GM10847 (cell line): ENCODE measurements around the gene TPPP2.

Experiments used
- POLR2A ChIP-seq: IDR thresholded peaks from 2 replicates; pipeline ENCODE4 v1.6.1; 2011; ENCODE audit not compliant: insufficient read length; ENCODE audit errors: extremely low read depth

TPPP2 gene

GRCh38 chr14:21059842-21060613, 30.0 kb downstream of the TPPP2 start:
- TF ChIP-seq POLR2A, result no peak

- no peak for TF ChIP-seq POLR2A
Observed at GRCh38 chr14:21060614-21061346, 30.8 kb downstream of the TPPP2 start.

GRCh38 chr14:21061347-21061668, 31.3 kb downstream of the TPPP2 start:
- no peak for TF ChIP-seq POLR2A

GRCh38 chr14:21063479-21063878, 33.5 kb downstream of the TPPP2 start:
- no peak for TF ChIP-seq POLR2A

- TF ChIP-seq POLR2A, result no peak
Observed at GRCh38 chr14:21066882-21067502, 37.0 kb downstream of the TPPP2 start.

- no peak for TF ChIP-seq POLR2A
Observed at GRCh38 chr14:21068521-21069387, 38.7 kb downstream of the TPPP2 start.

- no peak for TF ChIP-seq POLR2A
Observed at GRCh38 chr14:21069388-21070082, 39.5 kb downstream of the TPPP2 start.

GRCh38 chr14:21070083-21070609, 40.1 kb downstream of the TPPP2 start, which contains the start of gene ARHGEF40:
ARHGEF40 (plus strand) TSS chr14:21070304; CDS start chr14:21070397, 93 bp downstream.
- no peak for TF ChIP-seq POLR2A

GRCh38 chr14:21070610-21071224, 40.7 kb downstream of the TPPP2 start:
- no peak for TF ChIP-seq POLR2A

GRCh38 chr14:21071225-21072030, 41.4 kb downstream of the TPPP2 start:
- no peak for TF ChIP-seq POLR2A

- TF ChIP-seq POLR2A, result no peak
Observed at GRCh38 chr14:21072031-21072473, 42.0 kb downstream of the TPPP2 start.

GRCh38 chr14:21072781-21073339, 42.8 kb downstream of the TPPP2 start:
- TF ChIP-seq POLR2A, result no peak

GRCh38 chr14:21073921-21074320, 43.9 kb downstream of the TPPP2 start:
- TF ChIP-seq POLR2A, result no peak
